GM12874 (cell line): ENCODE measurements around the gene PPP6R3.

Experiments used
- TF ChIP-seq, protein P1 (sequence below): IDR thresholded peaks from 2 replicates; pipeline ENCODE4 v1.5.1; 2011; ENCODE audit warnings: low read depth, mild to moderate bottlenecking, control low read depth, low read length, moderate library complexity; ENCODE audit not compliant: insufficient read depth

PPP6R3 gene

DNA sequence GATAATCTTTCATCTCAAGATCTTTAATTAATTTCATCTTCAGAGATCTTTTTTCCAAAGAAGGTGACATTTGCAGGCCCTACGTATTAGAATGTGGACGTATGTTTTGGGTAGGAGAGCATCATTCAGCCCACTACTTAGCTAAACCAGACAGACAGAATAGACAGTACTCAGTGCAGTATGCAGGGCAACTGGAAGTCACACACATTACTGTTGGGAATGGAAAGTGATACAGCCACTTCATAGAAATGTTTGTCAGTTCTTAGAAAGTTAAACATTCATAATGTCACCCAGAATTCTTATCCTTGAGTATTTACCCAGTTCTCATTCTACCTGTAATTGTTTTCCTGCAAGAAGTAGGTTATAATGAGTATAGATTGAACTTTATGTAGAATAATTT lies 102.9 kb downstream of the PPP6R3 start:
- TF ChIP-seq, protein P1, sequence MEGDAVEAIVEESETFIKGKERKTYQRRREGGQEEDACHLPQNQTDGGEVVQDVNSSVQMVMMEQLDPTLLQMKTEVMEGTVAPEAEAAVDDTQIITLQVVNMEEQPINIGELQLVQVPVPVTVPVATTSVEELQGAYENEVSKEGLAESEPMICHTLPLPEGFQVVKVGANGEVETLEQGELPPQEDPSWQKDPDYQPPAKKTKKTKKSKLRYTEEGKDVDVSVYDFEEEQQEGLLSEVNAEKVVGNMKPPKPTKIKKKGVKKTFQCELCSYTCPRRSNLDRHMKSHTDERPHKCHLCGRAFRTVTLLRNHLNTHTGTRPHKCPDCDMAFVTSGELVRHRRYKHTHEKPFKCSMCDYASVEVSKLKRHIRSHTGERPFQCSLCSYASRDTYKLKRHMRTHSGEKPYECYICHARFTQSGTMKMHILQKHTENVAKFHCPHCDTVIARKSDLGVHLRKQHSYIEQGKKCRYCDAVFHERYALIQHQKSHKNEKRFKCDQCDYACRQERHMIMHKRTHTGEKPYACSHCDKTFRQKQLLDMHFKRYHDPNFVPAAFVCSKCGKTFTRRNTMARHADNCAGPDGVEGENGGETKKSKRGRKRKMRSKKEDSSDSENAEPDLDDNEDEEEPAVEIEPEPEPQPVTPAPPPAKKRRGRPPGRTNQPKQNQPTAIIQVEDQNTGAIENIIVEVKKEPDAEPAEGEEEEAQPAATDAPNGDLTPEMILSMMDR, result no peak

GRCh38 chr11:68564261-68564660 lies 103.7 kb downstream of the PPP6R3 start:
- TF ChIP-seq, protein P1, result no peak

DNA sequence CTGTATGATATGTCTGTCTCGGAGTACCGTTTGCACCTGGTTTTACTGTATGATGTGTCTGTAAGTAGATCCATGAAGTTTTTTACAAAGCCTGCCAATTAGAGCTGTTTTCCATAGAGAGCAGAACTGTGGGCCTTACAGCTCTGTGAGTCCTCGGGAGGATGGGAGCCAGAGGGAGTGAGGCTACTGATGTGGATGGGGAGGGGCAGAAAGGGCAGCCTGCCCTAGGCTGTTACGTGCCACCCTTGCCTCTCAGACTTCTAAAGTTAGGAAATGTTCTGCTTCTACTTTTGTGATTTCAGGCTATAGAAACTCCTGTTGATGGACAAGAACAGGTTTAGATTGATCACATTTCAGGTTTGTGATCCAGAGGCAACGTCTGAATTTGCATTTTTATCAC lies 105.2 kb downstream of the PPP6R3 start:
- TF ChIP-seq, protein P1, result no peak

DNA sequence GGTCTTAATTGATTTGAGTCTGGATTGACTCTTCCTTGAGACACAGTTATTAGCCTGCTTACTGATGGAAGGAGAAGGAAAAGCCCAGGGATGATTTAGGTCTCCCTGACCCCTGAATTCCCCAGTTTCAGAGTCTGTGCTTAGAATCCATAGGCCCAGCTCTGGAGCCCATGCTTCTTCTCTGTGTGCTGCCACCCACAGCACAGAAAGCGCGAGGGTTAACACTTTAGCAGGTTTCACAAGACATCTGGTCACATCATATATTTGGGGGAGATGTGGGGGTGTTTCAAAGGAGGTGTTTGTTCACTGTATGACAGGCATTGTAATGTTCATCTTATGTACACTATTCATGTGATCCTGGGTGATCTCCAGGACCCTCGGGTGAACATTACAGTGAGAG lies 107.0 kb downstream of the PPP6R3 start:
- TF ChIP-seq, protein P1, result no peak

DNA sequence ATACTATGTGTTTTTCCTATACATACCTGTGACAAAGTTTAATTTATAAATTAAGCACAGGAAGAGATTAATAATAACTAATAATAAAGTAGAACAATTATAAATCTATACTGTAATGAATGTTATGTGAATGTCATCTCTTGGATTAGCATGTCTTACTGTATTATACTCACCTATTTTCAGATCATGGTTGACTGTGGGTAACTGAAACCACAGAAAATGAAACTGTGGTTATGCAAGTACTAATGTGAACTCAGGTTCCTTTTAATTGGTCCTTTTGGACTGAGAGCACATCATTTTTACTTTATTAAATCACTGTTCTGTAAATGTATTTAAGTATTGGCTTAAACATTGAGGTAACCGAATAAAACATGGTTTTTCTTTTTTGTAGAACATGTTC lies 108.8 kb downstream of the PPP6R3 start:
- TF ChIP-seq, protein P1, result no peak

GRCh38 chr11:68570691-68571090 lies 110.1 kb downstream of the PPP6R3 start:
- TF ChIP-seq, protein P1, result no peak

GRCh38 chr11:68574308-68574707 lies 113.8 kb downstream of the PPP6R3 start:
- TF ChIP-seq, protein P1, result no peak
